HepG2 (cell line): ENCODE results near the gene DUSP12. TPM values are rescaled to one million over a fixed set of nuclear protein-coding genes. Genes with fewer than 3 reads are reported as not detected.
A peak's percentile ranks its signal among the peaks of the same experiment; 100 is the strongest.

Experiments used
- CHCHD3 ChIP-seq: sonication (generic); formaldehyde crosslinking; IDR thresholded peaks from 2 replicates; pipeline ENCODE4 v1.8.0; 2022; ENCODE audit warnings: mild to moderate bottlenecking, missing genetic modification reagents, moderate library complexity
- DMAP1 ChIP-seq: IDR thresholded peaks from 2 replicates; pipeline ENCODE4 v1.6.1; 2016
- FOXA3 ChIP-seq: IDR thresholded peaks from 2 replicates; pipeline ENCODE4 v1.6.1; 2016; ENCODE audit warnings: missing genetic modification reagents, missing compliant biosample characterization
- JDP2 ChIP-seq: sonication (generic); formaldehyde crosslinking; IDR thresholded peaks from 2 replicates; pipeline ENCODE4 v1.8.1; 2022; ENCODE audit warnings: missing genetic modification reagents, borderline replicate concordance
- MEIS1 ChIP-seq: sonication (generic); formaldehyde crosslinking; IDR thresholded peaks from 2 replicates; pipeline ENCODE4 v1.9.0; 2021; ENCODE audit warnings: mild to moderate bottlenecking, missing genetic modification reagents, moderate library complexity, borderline replicate concordance
- NRL ChIP-seq: sonication (generic); formaldehyde crosslinking; IDR thresholded peaks from 2 replicates; pipeline ENCODE4 v1.5.0; 2020; ENCODE audit warnings: missing genetic modification reagents, mild to moderate bottlenecking, moderate library complexity, borderline replicate concordance
- POLR2AphosphoS5 ChIP-seq: IDR thresholded peaks from 2 replicates; pipeline ENCODE4 v1.6.1; 2012; ENCODE audit warnings: low read depth, low read length
- PPARG ChIP-seq: conservative IDR thresholded peaks from 2 replicates; pipeline ENCODE4 v1.6.1; 2016; ENCODE audit warnings: missing biosample characterization, missing genetic modification reagents
- RBAK ChIP-seq: sonication (generic); formaldehyde crosslinking; IDR thresholded peaks from 2 replicates; pipeline ENCODE4 v1.5.1; 2020; ENCODE audit warnings: mild to moderate bottlenecking, missing genetic modification reagents
- RFXANK ChIP-seq: IDR thresholded peaks from 2 replicates; pipeline ENCODE4 v1.6.1; 2016
- TFE3 ChIP-seq: IDR thresholded peaks from 2 replicates; pipeline ENCODE4 v1.6.1; 2016
- UBTF ChIP-seq: sonication (generic); formaldehyde crosslinking; IDR thresholded peaks from 2 replicates; pipeline ENCODE4 v1.4.0; 2020; ENCODE audit warnings: mild to moderate bottlenecking, missing genetic modification reagents
- ZBED4 ChIP-seq: sonication (generic); formaldehyde crosslinking; IDR thresholded peaks from 2 replicates; pipeline ENCODE4 v1.4.0; 2020; ENCODE audit warnings: missing genetic modification reagents, borderline replicate concordance
- ZBTB7B ChIP-seq: sonication (generic); formaldehyde crosslinking; IDR thresholded peaks from 2 replicates; pipeline ENCODE4 v1.4.0; 2020; ENCODE audit warnings: missing genetic modification reagents
- ZFX ChIP-seq: sonication (generic); formaldehyde crosslinking; IDR thresholded peaks from 2 replicates; pipeline ENCODE4 v1.4.0; 2020; ENCODE audit warnings: mild to moderate bottlenecking, low read depth, missing genetic modification reagents, moderate library complexity
- ZMYM2 ChIP-seq: sonication (generic); formaldehyde crosslinking; IDR thresholded peaks from 2 replicates; pipeline ENCODE4 v1.8.0; 2022; ENCODE audit warnings: mild to moderate bottlenecking, missing genetic modification reagents
- ZNF331 ChIP-seq: sonication (generic); formaldehyde crosslinking; IDR thresholded peaks from 2 replicates; pipeline ENCODE4 v1.4.0; 2020; ENCODE audit warnings: missing genetic modification reagents
- ZNF335 ChIP-seq: sonication (generic); formaldehyde crosslinking; IDR thresholded peaks from 2 replicates; pipeline ENCODE4 v1.4.0; 2020; ENCODE audit warnings: missing genetic modification reagents
- ZNF639 ChIP-seq: conservative IDR thresholded peaks from 2 replicates; pipeline ENCODE4 v1.6.1; 2018; ENCODE audit warnings: missing genetic modification reagents
- ZNF709 ChIP-seq: sonication (generic); formaldehyde crosslinking; IDR thresholded peaks from 2 replicates; pipeline ENCODE4 v1.5.0; 2020; ENCODE audit warnings: mild to moderate bottlenecking, missing genetic modification reagents
- ZNF788 ChIP-seq: sonication (generic); formaldehyde crosslinking; IDR thresholded peaks from 2 replicates; pipeline ENCODE4 v1.5.0; 2020; ENCODE audit warnings: mild to moderate bottlenecking, missing genetic modification reagents, borderline replicate concordance
- polyA plus RNA-seq, 8 experiments: library from polyadenylated mRNA; depleted of rRNA in 3 of 8; stranded (reverse) in 7 of 8; unstranded in 1 of 8; fragments of >200 nt; fragmentation: Illumina TruSeq in 4 of 8; extraction: Trizol in 4 of 8; gene quantifications; 2 replicates each; pipeline versions ENCODE4 v1.2.1 to v1.2.3, GENCODE V29; 2011 to 2016; ENCODE audit warnings: low read depth in 4 of 8, missing spikeins in 1 of 8, mixed read lengths in 1 of 8; ENCODE audit not compliant: insufficient read depth in 1 of 8
- total RNA-seq, 5 experiments: library from RNA; depleted of rRNA; stranded (reverse); fragments of >200 nt; fragmentation: Illumina TruSeq; extraction: Trizol; gene quantifications; 2 replicates each; pipeline ENCODE4 v1.2.3, GENCODE V29; 2016; ENCODE audit warnings: low read depth in 1 of 5

DUSP12 gene
- total and polyA plus RNA-seq, 2 of the 13 experiments (the other 11 are each of a cell fraction or from before 2014, with no cell fraction given), result 36.7 to 37.1 TPM

GRCh38 chr1:161766102-161766981 lies 16.8 kb downstream of the DUSP12 start, which contains the start of gene ATF6 (continued):
- TF ChIP-seq ZBED4 (CRISPR knock-in tag), result no peak
- TF ChIP-seq ZMYM2, result 0 out of 2 replicates have a peak, but pooled peaks have one; percentile 56
- 0 out of 2 replicates have a peak, but pooled peaks have one; percentile 32 for TF ChIP-seq PPARG (CRISPR knock-in tag)
- TF ChIP-seq UBTF, result peak; percentile 48; the same call in 1 of the 2 replicates
- 0 out of 2 replicates have a peak, but pooled peaks have one; percentile 22 for TF ChIP-seq ZNF335 (CRISPR knock-in tag)
- no peak for TF ChIP-seq JDP2
- 0 out of 2 replicates have a peak, but pooled peaks have one; percentile 43 for TF ChIP-seq RFXANK (CRISPR knock-in tag)
- TF ChIP-seq ZNF331 (CRISPR knock-in tag), result peak; percentile 84
- 0 out of 2 replicates have a peak, but pooled peaks have one; percentile 23 for TF ChIP-seq TFE3 (CRISPR knock-in tag)
- TF ChIP-seq CHCHD3 (CRISPR knock-in tag), result no peak
- peak; percentile 42; the same call in 1 of the 2 replicates for TF ChIP-seq DMAP1 (CRISPR knock-in tag)
- TF ChIP-seq POLR2AphosphoS5, result peak; percentile 66
- TF ChIP-seq FOXA3 (CRISPR knock-in tag), result peak; percentile 88
- TF ChIP-seq NRL, result peak; percentile 76; the same call in 1 of the 2 replicates
- TF ChIP-seq ZNF639 (CRISPR knock-in tag), result peak; percentile 58
- TF ChIP-seq ZBTB7B (CRISPR knock-in tag), result peak; percentile 65; the same call in 1 of the 2 replicates
- no peak for TF ChIP-seq RBAK (CRISPR knock-in tag)
- peak; percentile 72 for TF ChIP-seq ZFX (CRISPR knock-in tag)
- TF ChIP-seq ZNF788 (CRISPR knock-in tag), result peak; percentile 81; the same call in 1 of the 2 replicates
- TF ChIP-seq ZNF709 (CRISPR knock-in tag), result no peak
- peak; percentile 77; the same call in 1 of the 2 replicates for TF ChIP-seq MEIS1 (CRISPR knock-in tag)
